SJSA1 (cell line): ENCODE results near the gene SGO2. TPM values are rescaled to one million over a fixed set of nuclear protein-coding genes. Genes with fewer than 3 reads are reported as not detected.
"Not testable (repeated sequence)": the region's sequence is repeated elsewhere in the genome, so short reads cannot be mapped to it uniquely, and the experiment has no call there.

Experiments used
- DNase-seq, 2 experiments: peaks; one replicate each; pipeline ENCODE4 v3.0.0-alpha.2; 2015 to 2020; ENCODE audit warnings: low spot score in 2 of 2, low read depth in 1 of 2
- H3K27ac ChIP-seq: fragments of 250-450 bp; sonication (Bioruptor Pico); 2 replicates; pipeline ENCODE4 v1.5.1; 2020; ENCODE audit warnings: mild to moderate bottlenecking, moderate library complexity
- H3K27me3 ChIP-seq: fragments of 250-450 bp; sonication (Bioruptor Pico); replicated peaks from 2 replicates; pipeline ENCODE4 v1.5.1; 2020; ENCODE audit warnings: mild to moderate bottlenecking, moderate library complexity
- H3K36me3 ChIP-seq: fragments of 250-450 bp; sonication (Bioruptor Pico); 2 replicates; pipeline ENCODE4 v1.5.1; 2020; ENCODE audit warnings: mild to moderate bottlenecking
- H3K4me1 ChIP-seq: fragments of 250-450 bp; sonication (Bioruptor Pico); replicated peaks from 2 replicates; pipeline ENCODE4 v1.6.1; 2021; ENCODE audit warnings: mild to moderate bottlenecking
- H3K4me3 ChIP-seq: fragments of 250-450 bp; sonication (Bioruptor Pico); 2 replicates; pipeline ENCODE4 v1.5.1; 2020; ENCODE audit warnings: mild to moderate bottlenecking
- H3K9me3 ChIP-seq: fragments of 250-450 bp; sonication (Bioruptor Pico); replicated peaks from 2 replicates; pipeline ENCODE4 v1.5.1; 2020; ENCODE audit warnings: mild to moderate bottlenecking
- total RNA-seq: library from RNA; depleted of rRNA; stranded (reverse); fragments of >200 nt; shearing (Covaris generic); gene quantifications from 2 replicates; pipeline ENCODE4 v1.2.3, GENCODE V29; 2014

The SGO2 gene
- total RNA-seq, 1 experiment from 2014 or later = 22.9 TPM

GRCh38 chr2:200538139-200538538 is 12.1 kb downstream of the SGO2 start:
- H3K36me3 ChIP-seq = peaks cover 84% of the 10 kb centered on the region
- H3K27ac ChIP-seq = no peak overlapping the region
- H3K27me3 ChIP-seq = no peaks in the 10 kb centered on the region
- H3K4me1 ChIP-seq = no peaks in the 10 kb centered on the region
- no peaks in the 10 kb centered on the region for H3K9me3 ChIP-seq
- DNase-seq = no peak
- H3K4me3 ChIP-seq = no peak overlapping the region

- DNase-seq = no peak
- H3K9me3 ChIP-seq = no peaks in the 10 kb centered on the region
- no peaks in the 10 kb centered on the region for H3K4me1 ChIP-seq
- no peak overlapping the region for H3K4me3 ChIP-seq
- no peaks in the 10 kb centered on the region for H3K27me3 ChIP-seq
- H3K27ac ChIP-seq = no peak overlapping the region
- H3K36me3 ChIP-seq = peaks cover 90% of the 10 kb centered on the region
These were observed 14.8 kb downstream of the SGO2 start for GRCh38 chr2:200540793-200541192.

GRCh38 chr2:200566596-200566995 is 40.6 kb downstream of the SGO2 start:
- H3K36me3 ChIP-seq = peaks cover 22% of the 10 kb centered on the region
- H3K4me1 ChIP-seq, H3K27ac ChIP-seq, H3K9me3 ChIP-seq, H3K27me3 ChIP-seq, H3K4me3 ChIP-seq, DNase-seq: not testable (repeated sequence)

- Histone ChIP-seq H3K4me3 (no peak overlapping the region), H3K27ac (no peak overlapping the region), H3K9me3 (no peaks in the 10 kb centered on the region), H3K27me3 (no peaks in the 10 kb centered on the region), H3K4me1 (no peaks in the 10 kb centered on the region), H3K36me3 (peaks cover 31% of the 10 kb centered on the region)
- no peak for DNase-seq
These were observed 41.9 kb downstream of the SGO2 start for GRCh38 chr2:200567932-200568331.

- peaks cover 18% of the 10 kb centered on the region for H3K36me3 ChIP-seq
- H3K27me3 ChIP-seq = no peaks in the 10 kb centered on the region
- DNase-seq = no peak
- H3K4me3 ChIP-seq = no peak overlapping the region
- H3K9me3 ChIP-seq = no peaks in the 10 kb centered on the region
- H3K4me1 ChIP-seq = no peaks in the 10 kb centered on the region
- no peak overlapping the region for H3K27ac ChIP-seq
These were observed 50.0 kb downstream of the SGO2 start for GRCh38 chr2:200575957-200576356.

- H3K4me3 ChIP-seq = no peak overlapping the region
- H3K27ac ChIP-seq = no peak overlapping the region
- H3K4me1 ChIP-seq = no peaks in the 10 kb centered on the region
- no peaks in the 10 kb centered on the region for H3K27me3 ChIP-seq
- DNase-seq = no peak
- H3K9me3 ChIP-seq = no peaks in the 10 kb centered on the region
- H3K36me3 ChIP-seq = peaks cover 12% of the 10 kb centered on the region
These were observed 51.0 kb downstream of the SGO2 start for GRCh38 chr2:200577027-200577426.

- Histone ChIP-seq H3K36me3 (peaks cover 11% of the 10 kb centered on the region), H3K27me3 (no peaks in the 10 kb centered on the region), H3K4me3 (no peak overlapping the region), H3K27ac (no peak overlapping the region), H3K9me3 (no peaks in the 10 kb centered on the region), H3K4me1 (no peaks in the 10 kb centered on the region)
- peak in 1 of 2 experiments; percentile 32 for DNase-seq
These were observed 52.8 kb downstream of the SGO2 start for GRCh38 chr2:200578778-200579177.

- Histone ChIP-seq H3K27ac (no peak overlapping the region), H3K9me3 (no peaks in the 10 kb centered on the region), H3K36me3 (peaks cover 9% of the 10 kb centered on the region), H3K27me3 (no peaks in the 10 kb centered on the region), H3K4me3 (no peak overlapping the region), H3K4me1 (peaks cover 6% of the 10 kb centered on the region; the same call in 1 of the 2 replicates)
- DNase-seq = no peak
These were observed 58.6 kb downstream of the SGO2 start for GRCh38 chr2:200584639-200585038.

GRCh38 chr2:200585340-200585729 is 59.3 kb downstream of the SGO2 start:
- no peak overlapping the region for H3K27ac ChIP-seq
- H3K9me3 ChIP-seq = no peaks in the 10 kb centered on the region
- H3K27me3 ChIP-seq = no peaks in the 10 kb centered on the region
- H3K4me1 ChIP-seq = peaks cover 6% of the 10 kb centered on the region; the same call in 1 of the 2 replicates
- DNase-seq = no peak
- peak overlapping the region; percentile 17 for H3K4me3 ChIP-seq
- H3K36me3 ChIP-seq = peaks cover 9% of the 10 kb centered on the region

- Histone ChIP-seq H3K27ac (no peak within 1 kb of the TSS), H3K27me3 (no peaks in the 10 kb centered on the region), H3K36me3 (peaks cover 9% of the 10 kb centered on the region), H3K9me3 (no peaks in the 10 kb centered on the region), H3K4me3 (peak within 1 kb of the TSS; percentile 17), H3K4me1 (peaks cover 10% of the 10 kb centered on the region)
- peak in 1 of 2 experiments; percentile 33 for DNase-seq
These were observed 60.0 kb downstream of the SGO2 start, which contains the start of gene AOX1 for GRCh38 chr2:200585730-200586643. Gene AOX1, plus strand, starts transcription at chr2:200586014. Its CDS starts 95 bp downstream, at chr2:200586109.

- H3K4me3 ChIP-seq = no peak overlapping the region
- H3K9me3 ChIP-seq = no peaks in the 10 kb centered on the region
- H3K27ac ChIP-seq = no peak overlapping the region
- H3K4me1 ChIP-seq = peaks cover 10% of the 10 kb centered on the region
- H3K27me3 ChIP-seq = no peaks in the 10 kb centered on the region
- no peak for DNase-seq
- H3K36me3 ChIP-seq = peaks cover 8% of the 10 kb centered on the region
These were observed 60.6 kb downstream of the SGO2 start for GRCh38 chr2:200586644-200586975.

- no peaks in the 10 kb centered on the region for H3K9me3 ChIP-seq
- peaks cover 3% of the 10 kb centered on the region for H3K36me3 ChIP-seq
- H3K27ac ChIP-seq = no peak overlapping the region
- no peaks in the 10 kb centered on the region for H3K27me3 ChIP-seq
- H3K4me3 ChIP-seq = no peak overlapping the region
- peaks cover 10% of the 10 kb centered on the region for H3K4me1 ChIP-seq
- no peak for DNase-seq
These were observed 61.1 kb downstream of the SGO2 start for GRCh38 chr2:200587007-200587616.

GRCh38 chr2:200588076-200588678 is 62.2 kb downstream of the SGO2 start:
- no peak overlapping the region for H3K4me3 ChIP-seq
- H3K36me3 ChIP-seq = 0 out of 2 replicates have a peak, but pooled peaks cover 2% of the 10 kb centered on the region
- no peak overlapping the region for H3K27ac ChIP-seq
- H3K9me3 ChIP-seq = no peaks in the 10 kb centered on the region
- H3K4me1 ChIP-seq = peaks cover 17% of the 10 kb centered on the region
- no peaks in the 10 kb centered on the region for H3K27me3 ChIP-seq
- no peak for DNase-seq

- H3K36me3 ChIP-seq = no peaks in the 10 kb centered on the region
- no peak overlapping the region for H3K4me3 ChIP-seq
- no peak overlapping the region for H3K27ac ChIP-seq
- no peaks in the 10 kb centered on the region for H3K27me3 ChIP-seq
- H3K9me3 ChIP-seq = no peaks in the 10 kb centered on the region
- DNase-seq = no peak
- peaks cover 17% of the 10 kb centered on the region for H3K4me1 ChIP-seq
These were observed 64.1 kb downstream of the SGO2 start for GRCh38 chr2:200590090-200590489.
